ENCODE results near the gene PIGM.

PIGM gene

GRCh38 chr1:160040476-160040875 is 8.7 kb upstream of the PIGM start:
- no peak for DNase-seq (ENCODE audit: low read depth, low spot score)
- in situ Hi-C loops (cut with HindIII; ENCODE audit: low sequenced_read_pairs) = no loop called here
- no peak overlapping the region for H3K4me3 ChIP-seq (ENCODE audit: low read depth, low read length)
- TF ChIP-seq CTCF (IDR thresholded peaks at IDR 0.05; ENCODE audit: low read depth, low read length) = no peak

DNA sequence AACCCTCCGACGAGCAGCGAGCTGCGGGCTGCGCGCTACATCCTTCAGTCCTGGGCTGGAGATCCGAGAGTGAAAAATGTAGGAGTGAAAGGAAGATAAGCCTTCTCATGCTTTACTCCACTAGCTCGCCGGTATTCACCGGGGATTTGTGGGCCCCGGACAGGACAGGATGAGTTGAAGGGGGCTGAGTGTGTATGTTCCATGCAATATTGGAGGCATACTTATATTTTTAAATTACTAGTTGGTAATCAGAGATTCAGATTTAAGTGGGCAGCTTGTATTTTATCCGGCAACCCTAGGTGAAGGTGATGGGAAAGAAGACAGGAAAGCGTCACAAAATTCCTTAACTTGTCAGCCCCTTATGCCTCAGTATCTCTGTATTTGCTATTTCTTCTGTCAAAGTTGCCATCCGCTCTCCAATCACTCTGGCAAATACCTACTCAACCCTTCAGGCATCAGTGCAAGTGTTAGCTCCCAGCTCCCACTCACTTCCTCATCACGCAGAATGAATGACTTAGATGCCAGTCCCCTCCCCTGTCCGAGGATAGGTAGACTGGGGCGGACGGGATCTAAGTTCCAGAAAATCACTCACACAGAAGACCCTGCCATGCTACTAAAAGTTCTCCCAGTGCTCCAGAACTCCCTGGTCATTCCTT is 503 bp upstream of the PIGM start:
- peak; percentile 4 for DNase-seq (ENCODE audit: low read depth, low spot score)
- in situ Hi-C loops (cut with HindIII; ENCODE audit: low sequenced_read_pairs) = no loop called here
- H3K4me3 ChIP-seq (ENCODE audit: low read depth, low read length) = peak overlapping the region; percentile 70
- no peak for TF ChIP-seq CTCF (IDR thresholded peaks at IDR 0.05; ENCODE audit: low read depth, low read length)

DNA sequence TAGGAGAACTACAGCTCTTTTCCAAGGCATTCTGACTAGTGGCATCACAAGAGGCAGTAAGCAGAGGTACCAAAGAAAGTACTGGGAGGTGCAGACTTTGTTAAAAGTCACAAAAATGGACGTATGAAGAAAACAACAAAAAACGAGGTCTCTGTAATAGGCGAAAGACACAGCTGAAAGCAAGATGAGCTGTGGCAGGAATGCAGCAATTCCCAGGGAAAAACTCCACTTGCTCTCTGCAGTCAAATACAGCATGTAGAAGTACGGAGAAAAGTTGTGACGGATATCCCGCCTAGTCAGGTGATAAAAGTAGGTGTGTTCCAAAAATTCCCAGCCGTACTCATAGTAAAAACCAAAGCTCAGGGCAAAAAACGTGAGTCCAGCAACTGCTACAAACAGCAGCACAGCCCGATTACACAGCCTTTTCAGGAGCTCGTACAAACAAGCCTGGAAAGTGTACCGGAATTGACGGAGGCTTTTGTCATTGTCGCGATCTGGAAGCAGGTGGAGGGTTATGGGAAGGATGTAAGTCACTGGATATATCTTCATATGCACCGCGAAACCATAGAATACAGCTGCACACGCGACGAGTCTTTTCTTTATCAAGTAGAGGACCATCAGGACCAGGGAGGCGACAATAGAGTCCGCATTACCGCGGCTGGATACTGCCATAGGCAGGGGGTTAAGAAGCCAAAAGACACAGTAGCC is 979 bp downstream of the PIGM start:
- H3K4me3 ChIP-seq (ENCODE audit: low read depth, low read length) = peak overlapping the region; percentile 70
- DNase-seq (ENCODE audit: low read depth, low spot score) = no peak
- in situ Hi-C loops (cut with HindIII; ENCODE audit: low sequenced_read_pairs) = no loop called here
- TF ChIP-seq CTCF (IDR thresholded peaks at IDR 0.05; ENCODE audit: low read depth, low read length) = no peak

GRCh38 chr1:160028426-160028825 is 3.4 kb downstream of the PIGM start:
- in situ Hi-C loops (cut with HindIII; ENCODE audit: low sequenced_read_pairs) = no loop called here
- H3K4me3 ChIP-seq (ENCODE audit: low read depth, low read length) = no peak overlapping the region
- no peak for TF ChIP-seq CTCF (IDR thresholded peaks at IDR 0.05; ENCODE audit: low read depth, low read length)
- no peak for DNase-seq (ENCODE audit: low read depth, low spot score)

DNA sequence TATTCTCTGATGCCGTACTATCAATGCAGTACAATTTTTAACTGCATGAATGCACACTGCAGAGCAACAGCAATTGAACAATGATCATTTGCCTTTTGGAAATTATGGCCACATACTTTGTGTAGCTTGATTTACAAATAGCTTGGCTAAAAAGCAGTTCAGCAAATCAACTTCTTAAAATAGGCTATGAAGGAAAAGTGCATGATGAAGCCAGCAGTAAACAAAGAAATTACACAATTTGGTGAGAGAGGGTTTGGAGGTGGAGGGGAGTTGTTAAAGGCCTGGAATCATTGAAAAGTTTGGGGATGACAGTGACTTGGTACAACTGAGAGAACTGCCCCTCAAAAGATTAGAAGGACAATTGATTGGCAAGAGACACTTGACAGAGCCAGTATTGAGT is 6.5 kb downstream of the PIGM start:
- no peak overlapping the region for H3K4me3 ChIP-seq (ENCODE audit: low read depth, low read length)
- no peak for DNase-seq (ENCODE audit: low read depth, low spot score)
- in situ Hi-C loops (cut with HindIII; ENCODE audit: low sequenced_read_pairs) = no loop called here
- TF ChIP-seq CTCF (IDR thresholded peaks at IDR 0.05; ENCODE audit: low read depth, low read length) = no peak

GRCh38 chr1:160024195-160024905 is 7.4 kb downstream of the PIGM start:
- TF ChIP-seq CTCF (IDR thresholded peaks at IDR 0.05; ENCODE audit: low read depth, low read length) = no peak
- in situ Hi-C loops (cut with HindIII; ENCODE audit: low sequenced_read_pairs) = no loop called here
- no peak for DNase-seq (ENCODE audit: low read depth, low spot score)

More at GRCh38 chr1:160024195-160024905, 7.4 kb downstream of the PIGM start:
- H3K4me3 ChIP-seq (ENCODE audit: low read depth, low read length) = no peak overlapping the region

All from astrocyte of the spinal cord (primary cell).